Measurements from ENCODE around the gene DIDO1. TPM values are rescaled to one million over a fixed set of nuclear protein-coding genes. Genes with fewer than 3 reads are reported as not detected.

Gene DIDO1
- polyA plus RNA-seq, 1 experiment, result 19.8 TPM

- H3K4me3 ChIP-seq (ENCODE audit: low read depth, low read length), result no peak overlapping the region
- POLR2A ChIA-PET, result no interaction called here
- no peak for DNase-seq (ENCODE audit: low read depth)
- H3K27me3 ChIP-seq (ENCODE audit: control insufficient read depth, insufficient read depth, low read length), result no peaks in the 10 kb centered on the region
- CTCF ChIA-PET, result no interaction called here
- H3K36me3 ChIP-seq (ENCODE audit: control insufficient read depth, insufficient read depth, low read length), result no peaks in the 10 kb centered on the region; the same call in 1 of the 2 replicates
- TF ChIP-seq CTCF (IDR thresholded peaks at IDR 0.05; ENCODE audit: insufficient read depth, low read depth, low read length), result no peak
Measured at GRCh38 chr20:62922451-62922921, 3.8 kb downstream of the DIDO1 start.

- ChIA-PET CTCF (interaction anchor here (0.7 to 1.9 kb wide), 6 partner anchors 13 to 45 kb away, joined by 3 to 11 read pairs (median 3); partner anchors contain the start of gene GID8), POLR2A (no interaction called here)
- DNase-seq (ENCODE audit: low read depth), result no peak
- Histone ChIP-seq H3K4me3 (ENCODE audit: low read depth, low read length) (no peak overlapping the region), H3K27me3 (ENCODE audit: control insufficient read depth, insufficient read depth, low read length) (no peaks in the 10 kb centered on the region), H3K36me3 (ENCODE audit: control insufficient read depth, insufficient read depth, low read length) (no peaks in the 10 kb centered on the region; the same call in 1 of the 2 replicates)
- TF ChIP-seq CTCF (IDR thresholded peaks at IDR 0.05; ENCODE audit: insufficient read depth, low read depth, low read length), result peak; percentile 61
Measured at GRCh38 chr20:62921119-62921687, 5.1 kb downstream of the DIDO1 start.

GRCh38 chr20:62920039-62920645 is 6.2 kb downstream of the DIDO1 start:
- no peaks in the 10 kb centered on the region; the same call in 1 of the 2 replicates for H3K36me3 ChIP-seq (ENCODE audit: control insufficient read depth, insufficient read depth, low read length)
- no peak overlapping the region for H3K4me3 ChIP-seq (ENCODE audit: low read depth, low read length)
- DNase-seq (ENCODE audit: low read depth), result no peak
- H3K27me3 ChIP-seq (ENCODE audit: control insufficient read depth, insufficient read depth, low read length), result no peaks in the 10 kb centered on the region
- TF ChIP-seq CTCF (IDR thresholded peaks at IDR 0.05; ENCODE audit: insufficient read depth, low read depth, low read length), result no peak
- ChIA-PET CTCF (interaction anchor here (0.6 to 1.9 kb wide), 5 partner anchors 12 to 34 kb away, joined by 3 to 11 read pairs (median 4); no protein-coding TSS in a partner anchor), POLR2A (no interaction called here)

- DNase-seq (ENCODE audit: low read depth), result no peak
- POLR2A ChIA-PET, result no interaction called here
Measured at GRCh38 chr20:62918831-62919230, 7.5 kb downstream of the DIDO1 start.

More at GRCh38 chr20:62918831-62919230, 7.5 kb downstream of the DIDO1 start:
- Histone ChIP-seq H3K4me3 (ENCODE audit: low read depth, low read length) (no peak overlapping the region), H3K27me3 (ENCODE audit: control insufficient read depth, insufficient read depth, low read length) (no peaks in the 10 kb centered on the region), H3K36me3 (ENCODE audit: control insufficient read depth, insufficient read depth, low read length) (no peaks in the 10 kb centered on the region)
- CTCF ChIA-PET, result interaction anchor here (0.6 to 3.2 kb wide), 2 partner anchors 11 to 76 kb away, joined by 3 to 18 read pairs; no protein-coding TSS in a partner anchor
- no peak for TF ChIP-seq CTCF (IDR thresholded peaks at IDR 0.05; ENCODE audit: insufficient read depth, low read depth, low read length)

All from BJ (cell line).